Activated CD8-positive, alpha-beta T cell treated with anti-CD3 and anti-CD28 coated beads for 36 hours (primary cell): ENCODE data around the gene GMCL2. TPM values are rescaled to one million over a fixed set of nuclear protein-coding genes. Genes with fewer than 3 reads are reported as not detected.

ENCODE experiments used
- ATAC-seq: fragments of 200-7000 bp; cut with Tn5 transposase; one replicate; pipeline ENCODE4 v1.10.0; 2021; ENCODE audit warnings: mild to moderate bottlenecking, moderate library complexity
- CTCF ChIA-PET: fragments of 350-600 bp; sonication (Branson Sonifier 250); formaldehyde crosslinking; loops from one replicate; lab custom pipeline; 2021; ENCODE audit warnings: antibody characterized with exemption; lab: Charles Lee
- POLR2A ChIA-PET: fragments of 350-600 bp; sonication (Branson Sonifier 250); formaldehyde crosslinking; loops from one replicate; lab custom pipeline; 2021; ENCODE audit warnings: antibody characterized with exemption; lab: Charles Lee
- DNase-seq: peaks from one replicate; pipeline ENCODE4 v3.0.0-alpha.2; 2020
- H3K27ac Mint-ChIP-seq: one replicate; pipeline ENCODE4 v1.8.0; 2021; ENCODE audit warnings: mild to moderate bottlenecking, mixed read lengths
- H3K27me3 Mint-ChIP-seq: one replicate; pipeline ENCODE4 v1.8.0; 2021; ENCODE audit warnings: mixed read lengths
- H3K36me3 Mint-ChIP-seq: one replicate; pipeline ENCODE4 v1.8.0; 2021; ENCODE audit warnings: low read depth, mixed read lengths
- H3K4me1 Mint-ChIP-seq: one replicate; pipeline ENCODE4 v1.8.0; 2021; ENCODE audit warnings: low read depth, mixed read lengths
- H3K4me3 Mint-ChIP-seq: one replicate; pipeline ENCODE4 v1.8.0; 2021; ENCODE audit warnings: mild to moderate bottlenecking, moderate library complexity, mixed read lengths
- H3K9me3 Mint-ChIP-seq: one replicate; pipeline ENCODE4 v1.8.0; 2021; ENCODE audit warnings: mixed read lengths
- CTCF ChIP-seq: fragments of 200-600 bp; IDR thresholded peaks from one replicate; pipeline ENCODE4 v1.8.0; 2022; ENCODE audit warnings: antibody characterized with exemption, mild to moderate bottlenecking
- intact Hi-C: fragments of 100-400 bp; cut with micrococcal nuclease; formaldehyde crosslinking; loops from one replicate; pipeline ENCODE4 v1.10.0; 2022
- total RNA-seq, 2 experiments: library from RNA; stranded (reverse); gene quantifications; one replicate each; pipeline ENCODE4 v1.2.3, GENCODE V29; 2021

GMCL2 gene
- total RNA-seq, 2 experiments from 2014 or later, result not detected

GRCh38 chr5:178218827-178219226 is 31.7 kb upstream of the GMCL2 start:
- intact Hi-C loops, result no loop called here
- no peak overlapping the region for H3K4me3 Mint-ChIP-seq
- no peak for ATAC-seq
- ChIA-PET POLR2A (interaction anchor here (0.9 to 16.9 kb wide), 4 partner anchors 12 to 15 kb away, joined by 3 to 431 read pairs (median 68); partner anchors contain the start of genes HNRNPAB and PHYKPL), CTCF (no interaction called here)
- no peak for TF ChIP-seq CTCF
- H3K27me3 Mint-ChIP-seq, result no peaks in the 10 kb centered on the region
- no peak overlapping the region for H3K27ac Mint-ChIP-seq
- peaks cover 73% of the 10 kb centered on the region for H3K36me3 Mint-ChIP-seq
- no peak for DNase-seq
- H3K4me1 Mint-ChIP-seq, result peaks cover 26% of the 10 kb centered on the region
- H3K9me3 Mint-ChIP-seq, result no peaks in the 10 kb centered on the region

GRCh38 chr5:178218237-178218776 is 31.1 kb upstream of the GMCL2 start:
- H3K4me3 Mint-ChIP-seq, result no peak overlapping the region
- peaks cover 29% of the 10 kb centered on the region for H3K4me1 Mint-ChIP-seq
- no peak overlapping the region for H3K27ac Mint-ChIP-seq
- POLR2A ChIA-PET, result interaction anchor here (6.9 to 16.9 kb wide), 2 partner anchors 12 to 16 kb away, joined by 114 to 431 read pairs; partner anchors contain the start of genes HNRNPAB and PHYKPL
- ATAC-seq (no peak), DNase-seq (no peak)
- CTCF ChIA-PET, result no interaction called here
- no peaks in the 10 kb centered on the region for H3K9me3 Mint-ChIP-seq
- H3K27me3 Mint-ChIP-seq, result no peaks in the 10 kb centered on the region
- intact Hi-C loops, result no loop called here
- peaks cover 73% of the 10 kb centered on the region for H3K36me3 Mint-ChIP-seq
- TF ChIP-seq CTCF, result no peak

- no peak for TF ChIP-seq CTCF
- ATAC-seq, result no peak
- Mint-ChIP-seq H3K4me3 (no peak overlapping the region), H3K27ac (no peak overlapping the region), H3K27me3 (no peaks in the 10 kb centered on the region), H3K9me3 (no peaks in the 10 kb centered on the region), H3K36me3 (peaks cover 72% of the 10 kb centered on the region), H3K4me1 (peaks cover 23% of the 10 kb centered on the region)
- DNase-seq, result no peak
- ChIA-PET POLR2A (interaction anchor here (6.9 to 16.9 kb wide), 2 partner anchors 11 to 17 kb away, joined by 114 to 431 read pairs; partner anchors contain the start of genes HNRNPAB and PHYKPL), CTCF (no interaction called here)
- intact Hi-C loops, result no loop called here
Measured at GRCh38 chr5:178216779-178217178, 29.6 kb upstream of the GMCL2 start.

GRCh38 chr5:178216088-178216534 is 28.9 kb upstream of the GMCL2 start:
- Mint-ChIP-seq H3K36me3 (peaks cover 71% of the 10 kb centered on the region), H3K27me3 (no peaks in the 10 kb centered on the region), H3K4me3 (no peak overlapping the region), H3K27ac (peak overlapping the region; percentile 73), H3K9me3 (no peaks in the 10 kb centered on the region), H3K4me1 (peaks cover 20% of the 10 kb centered on the region)
- intact Hi-C loops, result no loop called here
- CTCF ChIA-PET, result no interaction called here
- TF ChIP-seq CTCF, result no peak
- POLR2A ChIA-PET, result interaction anchor here (1.6 to 16.9 kb wide), 3 partner anchors 10 to 31 kb away, joined by 5 to 431 read pairs (median 114); partner anchors contain the start of genes HNRNPAB and PHYKPL
- peak; percentile 12 for ATAC-seq
- no peak for DNase-seq

- no peak for TF ChIP-seq CTCF
- Mint-ChIP-seq H3K36me3 (peaks cover 67% of the 10 kb centered on the region), H3K27ac (peak overlapping the region; percentile 73), H3K4me1 (peaks cover 17% of the 10 kb centered on the region), H3K9me3 (no peaks in the 10 kb centered on the region), H3K27me3 (no peaks in the 10 kb centered on the region), H3K4me3 (no peak overlapping the region)
- intact Hi-C loops, result no loop called here
- DNase-seq (no peak), ATAC-seq (peak; percentile 6)
- POLR2A ChIA-PET, result interaction anchor here (1.6 to 16.9 kb wide), 4 partner anchors 9 to 371 kb away, joined by 4 to 431 read pairs (median 60); partner anchors contain the start of genes HNRNPAB and PHYKPL
- CTCF ChIA-PET, result no interaction called here
Measured at GRCh38 chr5:178215280-178216002, 28.3 kb upstream of the GMCL2 start.
